GM12878 (cell line): ENCODE measurements around the gene CA11. TPM values are rescaled to one million over a fixed set of nuclear protein-coding genes. Genes with fewer than 3 reads are reported as not detected.

Experiments used
- BRCA1 ChIP-seq: IDR thresholded peaks from 2 replicates; pipeline ENCODE4 v1.6.1; 2011; ENCODE audit warnings: low read depth, low read length, improper control_type of control experiment
- CHD2 ChIP-seq: IDR thresholded peaks from 2 replicates; pipeline ENCODE4 v1.6.1; 2011; ENCODE audit warnings: low read depth, low read length, improper control_type of control experiment, borderline replicate concordance
- CREB1 ChIP-seq: IDR thresholded peaks from 2 replicates; pipeline ENCODE4 v1.6.1; 2012; ENCODE audit warnings: low read depth, mild to moderate bottlenecking, inconsistent platforms
- EP300 ChIP-seq, 2 experiments: fragments of 150-350 bp in 1 of 2; IDR thresholded peaks; 2 replicates each; pipeline ENCODE4 v1.6.1; 2011 to 2012; ENCODE audit warnings: low read depth in 2 of 2, low read length in 2 of 2, borderline replicate concordance in 1 of 2, improper control_type of control experiment in 1 of 2, inconsistent platforms in 1 of 2; ENCODE audit not compliant: control insufficient read depth in 1 of 2
- NR2F1 ChIP-seq: fragments of 450-650 bp; conservative IDR thresholded peaks from 2 replicates; pipeline ENCODE4 v1.6.1; 2017; ENCODE audit warnings: mild to moderate bottlenecking
- RAD51 ChIP-seq: fragments of 450-650 bp; IDR thresholded peaks from 2 replicates; pipeline ENCODE4 v1.6.1; 2016; ENCODE audit warnings: moderate library complexity, mild to moderate bottlenecking, inconsistent platforms
- ZNF207 ChIP-seq: fragments of 450-650 bp; IDR thresholded peaks from 2 replicates; pipeline ENCODE4 v1.6.1; 2014; ENCODE audit warnings: antibody characterized with exemption, mild to moderate bottlenecking, borderline replicate concordance
- polyA plus RNA-seq, 11 experiments: library from polyadenylated mRNA; depleted of rRNA in 4 of 11; unstranded in 6 of 11; stranded (reverse) in 5 of 11; fragments of >200 nt; fragmentation: Nextera tagmentation in 4 of 11; fragmentation: Illumina TruSeq in 1 of 11; extraction: Ambion mirVana in 4 of 11; extraction: Trizol in 1 of 11; gene quantifications; 1 replicate in 1 of 11; 2 replicates in 10 of 11; pipeline versions ENCODE4 v1.2.1 to v1.2.3, GENCODE V29; 2011 to 2016; ENCODE audit warnings: inconsistent platforms in 2 of 11, missing spikeins in 2 of 11, low read depth in 1 of 11
- total RNA-seq, 4 experiments: library from RNA; depleted of rRNA in 3 of 4; stranded (reverse); fragments of >200 nt in 3 of 4; fragmentation: Illumina TruSeq in 1 of 4; extraction: Trizol in 1 of 4; gene quantifications; 2 replicates each; pipeline versions ENCODE4 v1.2.1 to v1.2.3, GENCODE V29; 2013 to 2021
- TF ChIP-seq, protein P1 (sequence below): IDR thresholded peaks from 2 replicates; pipeline ENCODE4 v1.6.1; 2011; ENCODE audit warnings: borderline replicate concordance, low read depth, mild to moderate bottlenecking, moderate library complexity, mixed read lengths, low read length; ENCODE audit not compliant: insufficient read depth; ENCODE audit errors: extremely low read length
- TF ChIP-seq, protein P2 (sequence below): IDR thresholded peaks from 2 replicates; pipeline ENCODE4 v1.6.1; 2012; ENCODE audit warnings: low read length, inconsistent platforms
- TF ChIP-seq, protein P3 (sequence below): IDR thresholded peaks from 2 replicates; pipeline ENCODE4 v1.6.1; 2012; ENCODE audit warnings: mild to moderate bottlenecking, low read depth, low read length

CA11 gene
- total and polyA plus RNA-seq, 10 of the 15 experiments (the other 5 are each of a cell fraction or from before 2014, with no cell fraction given): 1.7 to 7.5 (median 2.4) TPM

DNA sequence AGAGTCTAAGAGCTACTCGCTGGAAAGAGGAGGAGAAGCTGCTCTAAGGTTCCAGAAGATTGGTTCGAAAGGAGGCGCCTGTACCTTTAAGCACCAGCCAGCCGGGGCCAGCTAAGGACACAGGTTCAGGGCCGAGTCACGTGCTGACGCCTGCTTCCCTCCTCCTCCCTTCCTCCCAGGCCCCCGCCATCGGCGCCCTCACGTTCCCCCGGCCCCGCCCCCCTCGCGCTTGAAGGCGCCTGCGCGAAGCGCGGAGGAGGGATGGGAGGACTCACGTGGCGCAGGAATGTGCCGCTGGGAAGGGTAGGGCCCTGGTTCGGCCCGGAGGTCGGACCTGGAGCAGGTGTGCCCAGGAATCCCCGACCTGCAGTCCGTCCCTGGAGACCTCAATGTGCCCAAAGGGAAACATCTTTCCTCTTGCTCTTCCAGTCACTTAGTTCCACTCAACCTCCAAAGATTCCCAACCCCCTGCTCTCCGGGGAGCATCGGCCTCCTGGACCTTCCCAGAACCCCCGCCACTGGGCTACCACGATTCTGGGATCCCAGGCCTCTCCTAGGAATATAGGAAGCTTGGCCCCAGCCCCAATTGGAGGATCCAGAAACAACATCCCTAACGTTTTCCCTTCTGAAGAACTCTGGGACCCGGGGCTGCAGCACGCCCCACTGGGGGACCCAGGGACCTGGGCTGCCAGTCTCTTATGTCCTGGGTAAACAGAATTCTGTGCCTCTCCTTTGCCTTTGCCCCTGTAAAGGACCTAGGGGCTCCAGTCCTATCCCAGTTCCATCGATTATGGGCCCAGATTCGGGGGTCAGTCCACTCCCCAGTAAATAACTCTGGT, 11.3 kb downstream of the CA11 start (continued):
- no peak for TF ChIP-seq ZNF207
- no peak for TF ChIP-seq BRCA1
- TF ChIP-seq, protein P1, sequence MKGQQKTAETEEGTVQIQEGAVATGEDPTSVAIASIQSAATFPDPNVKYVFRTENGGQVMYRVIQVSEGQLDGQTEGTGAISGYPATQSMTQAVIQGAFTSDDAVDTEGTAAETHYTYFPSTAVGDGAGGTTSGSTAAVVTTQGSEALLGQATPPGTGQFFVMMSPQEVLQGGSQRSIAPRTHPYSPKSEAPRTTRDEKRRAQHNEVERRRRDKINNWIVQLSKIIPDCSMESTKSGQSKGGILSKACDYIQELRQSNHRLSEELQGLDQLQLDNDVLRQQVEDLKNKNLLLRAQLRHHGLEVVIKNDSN: peak; percentile 93
- TF ChIP-seq, protein P2, sequence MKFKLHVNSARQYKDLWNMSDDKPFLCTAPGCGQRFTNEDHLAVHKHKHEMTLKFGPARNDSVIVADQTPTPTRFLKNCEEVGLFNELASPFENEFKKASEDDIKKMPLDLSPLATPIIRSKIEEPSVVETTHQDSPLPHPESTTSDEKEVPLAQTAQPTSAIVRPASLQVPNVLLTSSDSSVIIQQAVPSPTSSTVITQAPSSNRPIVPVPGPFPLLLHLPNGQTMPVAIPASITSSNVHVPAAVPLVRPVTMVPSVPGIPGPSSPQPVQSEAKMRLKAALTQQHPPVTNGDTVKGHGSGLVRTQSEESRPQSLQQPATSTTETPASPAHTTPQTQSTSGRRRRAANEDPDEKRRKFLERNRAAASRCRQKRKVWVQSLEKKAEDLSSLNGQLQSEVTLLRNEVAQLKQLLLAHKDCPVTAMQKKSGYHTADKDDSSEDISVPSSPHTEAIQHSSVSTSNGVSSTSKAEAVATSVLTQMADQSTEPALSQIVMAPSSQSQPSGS: no peak
- no peak for TF ChIP-seq EP300 (IDR thresholded peaks at IDR 0.05; ENCODE audit: borderline replicate concordance in 1 of 2, control insufficient read depth in 1 of 2, low read depth in 2 of 2, low read length in 2 of 2)
- TF ChIP-seq, protein P3, sequence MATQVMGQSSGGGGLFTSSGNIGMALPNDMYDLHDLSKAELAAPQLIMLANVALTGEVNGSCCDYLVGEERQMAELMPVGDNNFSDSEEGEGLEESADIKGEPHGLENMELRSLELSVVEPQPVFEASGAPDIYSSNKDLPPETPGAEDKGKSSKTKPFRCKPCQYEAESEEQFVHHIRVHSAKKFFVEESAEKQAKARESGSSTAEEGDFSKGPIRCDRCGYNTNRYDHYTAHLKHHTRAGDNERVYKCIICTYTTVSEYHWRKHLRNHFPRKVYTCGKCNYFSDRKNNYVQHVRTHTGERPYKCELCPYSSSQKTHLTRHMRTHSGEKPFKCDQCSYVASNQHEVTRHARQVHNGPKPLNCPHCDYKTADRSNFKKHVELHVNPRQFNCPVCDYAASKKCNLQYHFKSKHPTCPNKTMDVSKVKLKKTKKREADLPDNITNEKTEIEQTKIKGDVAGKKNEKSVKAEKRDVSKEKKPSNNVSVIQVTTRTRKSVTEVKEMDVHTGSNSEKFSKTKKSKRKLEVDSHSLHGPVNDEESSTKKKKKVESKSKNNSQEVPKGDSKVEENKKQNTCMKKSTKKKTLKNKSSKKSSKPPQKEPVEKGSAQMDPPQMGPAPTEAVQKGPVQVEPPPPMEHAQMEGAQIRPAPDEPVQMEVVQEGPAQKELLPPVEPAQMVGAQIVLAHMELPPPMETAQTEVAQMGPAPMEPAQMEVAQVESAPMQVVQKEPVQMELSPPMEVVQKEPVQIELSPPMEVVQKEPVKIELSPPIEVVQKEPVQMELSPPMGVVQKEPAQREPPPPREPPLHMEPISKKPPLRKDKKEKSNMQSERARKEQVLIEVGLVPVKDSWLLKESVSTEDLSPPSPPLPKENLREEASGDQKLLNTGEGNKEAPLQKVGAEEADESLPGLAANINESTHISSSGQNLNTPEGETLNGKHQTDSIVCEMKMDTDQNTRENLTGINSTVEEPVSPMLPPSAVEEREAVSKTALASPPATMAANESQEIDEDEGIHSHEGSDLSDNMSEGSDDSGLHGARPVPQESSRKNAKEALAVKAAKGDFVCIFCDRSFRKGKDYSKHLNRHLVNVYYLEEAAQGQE: no peak
- peak; percentile 77 for TF ChIP-seq CHD2
- TF ChIP-seq RAD51: peak; percentile 95
- peak; percentile 71 for TF ChIP-seq NR2F1
- no peak for TF ChIP-seq CREB1
